DMS153 (cell line): ENCODE results near the gene CNTFR.
A peak's percentile ranks its signal among the peaks of the same experiment; 100 is the strongest.

Experiments
- DNase-seq: peaks from one replicate; lab custom pipeline; 2025; lab: John Stamatoyannopoulos, UW

Gene CNTFR

GRCh38 chr9:34522971-34523797 is 66.3 kb downstream of the CNTFR start, which contains the start of gene ENHO:
ENHO (minus strand) TSS chr9:34522990; CDS start chr9:34521695, 1,295 bp downstream.
- DNase-seq: peak; percentile 80

- DNase-seq: no peak
Observed at GRCh38 chr9:34522091-34522887, 67.2 kb downstream of the CNTFR start.

GRCh38 chr9:34521406-34522045 is 68.0 kb downstream of the CNTFR start:
- DNase-seq: no peak

- DNase-seq: no peak
Observed at GRCh38 chr9:34520505-34521385, 68.8 kb downstream of the CNTFR start.

GRCh38 chr9:34520096-34520495 is 69.4 kb downstream of the CNTFR start:
- no peak for DNase-seq

- no peak for DNase-seq
Observed at GRCh38 chr9:34519321-34520020, 70.1 kb downstream of the CNTFR start.

GRCh38 chr9:34518896-34519295 is 70.6 kb downstream of the CNTFR start:
- DNase-seq: no peak

GRCh38 chr9:34518110-34518616 is 71.4 kb downstream of the CNTFR start:
- no peak for DNase-seq

GRCh38 chr9:34517185-34517584 is 72.3 kb downstream of the CNTFR start:
- DNase-seq: no peak

GRCh38 chr9:34515959-34516358 is 73.6 kb downstream of the CNTFR start:
- no peak for DNase-seq

- DNase-seq: no peak
Observed at GRCh38 chr9:34514816-34515215, 74.7 kb downstream of the CNTFR start.

GRCh38 chr9:34514401-34514800 is 75.1 kb downstream of the CNTFR start:
- no peak for DNase-seq

- DNase-seq: no peak
Observed at GRCh38 chr9:34513567-34514214, 75.8 kb downstream of the CNTFR start.

- no peak for DNase-seq
Observed at GRCh38 chr9:34512131-34513078, 77.1 kb downstream of the CNTFR start.

- DNase-seq: no peak
Observed at GRCh38 chr9:34510497-34511468, 78.7 kb downstream of the CNTFR start.

- no peak for DNase-seq
Observed at GRCh38 chr9:34508951-34509350, 80.6 kb downstream of the CNTFR start.

- DNase-seq: no peak
Observed at GRCh38 chr9:34508463-34508862, 81.1 kb downstream of the CNTFR start.

- DNase-seq: no peak
Observed at GRCh38 chr9:34507966-34508365, 81.6 kb downstream of the CNTFR start.
